22Rv1 (cell line): ENCODE results near the gene CYP27B1.
"Not testable (repeated sequence)": the region's sequence is repeated elsewhere in the genome, so short reads cannot be mapped to it uniquely, and the experiment has no call there.

Source experiments
- H3K27ac ChIP-seq: fragments of 450-650 bp; 2 replicates; pipeline ENCODE4 v1.5.1; 2017
- ZFX ChIP-seq: fragments of 450-650 bp; IDR thresholded peaks from 2 replicates; pipeline ENCODE4 v1.6.1; 2017; ENCODE audit warnings: antibody characterized with exemption, borderline replicate concordance
- TF ChIP-seq, protein P1 (sequence below): fragments of 450-650 bp; IDR thresholded peaks from 2 replicates; pipeline ENCODE4 v1.5.1; 2017; ENCODE audit warnings: mild to moderate bottlenecking

CYP27B1 gene

DNA sequence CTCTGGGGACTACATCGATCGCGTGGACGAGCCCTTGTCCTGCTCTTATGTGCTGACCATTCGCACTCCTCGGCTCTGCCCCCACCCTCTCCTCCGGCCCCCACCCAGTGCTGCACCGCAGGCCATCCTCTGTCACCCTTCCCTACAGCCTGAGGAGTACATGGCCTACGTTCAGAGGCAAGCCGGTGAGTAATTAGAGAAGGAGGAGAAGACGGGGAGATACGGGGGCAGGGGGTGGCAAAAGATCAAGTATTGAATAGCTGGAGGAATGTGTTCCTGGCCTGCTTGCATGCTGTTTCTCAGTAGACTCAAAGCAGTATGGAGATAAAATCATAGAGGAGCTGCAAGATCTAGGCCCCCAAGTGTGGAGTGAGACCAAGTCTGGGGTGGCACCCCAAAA is 51.1 kb downstream of the CYP27B1 start:
- no peak overlapping the region for H3K27ac ChIP-seq
- TF ChIP-seq ZFX: no peak
- TF ChIP-seq, protein P1, sequence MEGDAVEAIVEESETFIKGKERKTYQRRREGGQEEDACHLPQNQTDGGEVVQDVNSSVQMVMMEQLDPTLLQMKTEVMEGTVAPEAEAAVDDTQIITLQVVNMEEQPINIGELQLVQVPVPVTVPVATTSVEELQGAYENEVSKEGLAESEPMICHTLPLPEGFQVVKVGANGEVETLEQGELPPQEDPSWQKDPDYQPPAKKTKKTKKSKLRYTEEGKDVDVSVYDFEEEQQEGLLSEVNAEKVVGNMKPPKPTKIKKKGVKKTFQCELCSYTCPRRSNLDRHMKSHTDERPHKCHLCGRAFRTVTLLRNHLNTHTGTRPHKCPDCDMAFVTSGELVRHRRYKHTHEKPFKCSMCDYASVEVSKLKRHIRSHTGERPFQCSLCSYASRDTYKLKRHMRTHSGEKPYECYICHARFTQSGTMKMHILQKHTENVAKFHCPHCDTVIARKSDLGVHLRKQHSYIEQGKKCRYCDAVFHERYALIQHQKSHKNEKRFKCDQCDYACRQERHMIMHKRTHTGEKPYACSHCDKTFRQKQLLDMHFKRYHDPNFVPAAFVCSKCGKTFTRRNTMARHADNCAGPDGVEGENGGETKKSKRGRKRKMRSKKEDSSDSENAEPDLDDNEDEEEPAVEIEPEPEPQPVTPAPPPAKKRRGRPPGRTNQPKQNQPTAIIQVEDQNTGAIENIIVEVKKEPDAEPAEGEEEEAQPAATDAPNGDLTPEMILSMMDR: no peak

- not testable (repeated sequence) for H3K27ac ChIP-seq
These were observed 51.7 kb downstream of the CYP27B1 start for GRCh38 chr12:57715036-57715748.

GRCh38 chr12:57713209-57713608 is 53.7 kb downstream of the CYP27B1 start:
- no peak for TF ChIP-seq ZFX
- TF ChIP-seq, protein P1: no peak
- no peak overlapping the region for H3K27ac ChIP-seq

GRCh38 chr12:57712701-57713100 is 54.2 kb downstream of the CYP27B1 start:
- no peak overlapping the region for H3K27ac ChIP-seq
- no peak for TF ChIP-seq ZFX
- TF ChIP-seq, protein P1: no peak
